Raji (cell line): Measurements from ENCODE around the gene GP1BA.

Source experiments
- POLR2A ChIP-seq: IDR thresholded peaks from 2 replicates; pipeline ENCODE4 v1.6.1; 2011; ENCODE audit warnings: low read depth, low read length, control low read depth; ENCODE audit not compliant: insufficient read depth

The GP1BA gene

DNA sequence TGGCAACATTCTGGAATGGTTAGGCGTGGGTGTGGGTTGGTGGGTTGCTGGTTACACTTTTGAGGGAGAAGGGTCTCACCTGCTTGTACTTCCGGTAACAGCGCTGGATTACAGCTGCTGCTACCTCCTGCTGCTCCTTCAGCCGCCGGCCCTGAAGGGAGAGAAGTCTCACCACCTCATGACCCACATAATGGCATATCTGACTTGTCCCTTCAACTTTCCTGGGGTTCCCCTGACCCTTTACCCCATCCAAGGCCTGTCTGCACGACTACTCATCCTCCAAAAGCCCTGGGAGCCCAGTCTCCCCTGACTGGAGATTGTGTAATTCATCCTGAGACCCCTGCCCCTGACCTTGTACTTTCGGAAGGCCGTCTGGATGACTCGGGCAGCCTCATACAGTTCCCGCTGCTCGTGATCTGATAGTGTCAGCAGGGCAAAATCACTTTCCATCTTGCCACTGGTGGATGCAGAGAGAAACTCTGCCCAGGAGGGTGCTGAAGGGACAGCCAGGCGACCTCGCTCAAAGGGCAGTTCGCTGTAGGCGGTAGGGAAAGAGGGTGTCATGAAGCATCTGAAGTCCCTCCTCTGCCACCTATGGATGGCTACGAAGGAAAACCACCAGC is 37.6 kb downstream of the GP1BA start:
- no peak for TF ChIP-seq POLR2A

GRCh38 chr17:4970273-4970672 is 38.2 kb downstream of the GP1BA start:
- TF ChIP-seq POLR2A: no peak

DNA sequence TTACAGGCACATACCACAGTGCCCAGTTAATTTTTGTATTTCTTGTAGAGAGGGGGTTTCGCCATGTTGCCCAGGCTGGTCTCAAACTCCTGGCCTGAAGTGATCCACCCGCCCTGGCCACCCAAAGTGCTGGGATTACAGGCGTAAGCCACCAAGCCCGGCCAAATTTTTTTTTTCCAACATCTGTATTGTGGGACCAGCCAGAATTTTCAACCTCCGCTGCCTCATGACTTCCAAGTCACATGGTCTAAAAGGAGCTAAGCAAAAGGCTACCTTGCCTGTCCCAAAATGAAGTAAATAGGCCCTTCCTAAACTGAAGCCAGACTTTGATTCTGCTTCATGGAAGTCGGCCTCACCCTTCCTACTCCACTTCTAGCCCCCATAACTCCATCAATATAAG is 39.7 kb downstream of the GP1BA start:
- TF ChIP-seq POLR2A: no peak

DNA sequence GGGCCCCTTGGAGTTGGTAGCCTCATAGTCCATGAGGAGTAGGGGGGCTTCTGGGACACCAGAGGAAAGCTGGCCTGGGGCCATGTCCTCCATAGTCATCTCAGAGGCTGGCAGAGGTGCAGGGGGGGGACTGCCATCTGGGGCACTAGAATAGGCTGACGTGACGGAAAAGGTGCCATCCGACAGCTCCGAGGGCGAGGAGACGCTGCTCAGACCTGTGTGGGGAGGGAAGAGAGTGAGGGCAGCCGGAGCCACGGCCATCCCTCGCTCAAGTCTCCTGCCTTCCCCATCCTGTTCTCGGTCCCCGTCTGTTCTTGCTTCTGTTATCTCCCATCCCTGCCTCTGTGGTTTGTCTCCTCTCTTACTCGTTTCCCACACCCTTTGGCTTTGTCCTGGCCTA is 40.2 kb downstream of the GP1BA start:
- no peak for TF ChIP-seq POLR2A

GRCh38 chr17:4972752-4973151 is 40.7 kb downstream of the GP1BA start:
- no peak for TF ChIP-seq POLR2A

DNA sequence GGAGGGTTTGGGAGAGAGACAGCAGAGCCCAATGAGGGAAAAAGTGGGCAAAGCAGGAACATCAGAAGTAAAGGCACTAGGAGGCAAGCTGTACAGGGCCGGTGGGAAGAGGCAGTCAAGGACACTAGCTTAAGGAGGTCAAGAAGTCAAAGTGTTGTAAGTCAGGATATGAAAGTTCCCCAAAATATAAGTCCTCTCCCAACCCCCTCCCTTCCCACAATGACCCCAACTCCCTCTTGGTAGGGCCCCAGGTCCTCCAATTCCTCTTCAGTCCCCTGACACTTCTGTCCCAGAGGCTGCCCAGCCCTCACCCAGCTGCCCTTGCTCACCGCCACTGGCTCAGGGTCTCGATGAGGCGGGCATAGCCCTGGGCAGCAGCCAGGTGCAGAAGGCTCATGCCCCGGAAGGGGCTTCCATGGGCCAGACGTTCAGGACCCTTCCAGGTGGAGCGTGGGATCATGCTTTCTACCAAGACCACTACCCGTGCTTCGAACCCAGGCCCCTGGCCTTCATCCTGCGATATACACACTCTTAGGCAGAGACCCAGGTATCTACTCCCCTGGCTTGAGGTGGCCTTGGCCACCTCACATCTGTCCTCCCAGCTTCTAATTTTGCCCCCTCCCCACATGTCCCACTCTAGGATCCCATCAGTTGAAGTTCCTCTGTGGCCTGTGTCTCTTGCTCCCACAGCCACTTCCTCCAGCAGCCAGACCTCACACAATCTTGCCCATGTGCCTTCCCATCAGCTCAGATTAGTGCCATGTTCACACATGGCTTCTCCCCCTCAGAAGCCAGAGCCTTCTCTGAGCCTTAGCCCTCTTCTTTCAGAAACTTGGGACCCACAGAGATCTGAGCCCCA is 41.4 kb downstream of the GP1BA start:
- TF ChIP-seq POLR2A: 0 out of 2 replicates have a peak, but pooled peaks have one; percentile 10

DNA sequence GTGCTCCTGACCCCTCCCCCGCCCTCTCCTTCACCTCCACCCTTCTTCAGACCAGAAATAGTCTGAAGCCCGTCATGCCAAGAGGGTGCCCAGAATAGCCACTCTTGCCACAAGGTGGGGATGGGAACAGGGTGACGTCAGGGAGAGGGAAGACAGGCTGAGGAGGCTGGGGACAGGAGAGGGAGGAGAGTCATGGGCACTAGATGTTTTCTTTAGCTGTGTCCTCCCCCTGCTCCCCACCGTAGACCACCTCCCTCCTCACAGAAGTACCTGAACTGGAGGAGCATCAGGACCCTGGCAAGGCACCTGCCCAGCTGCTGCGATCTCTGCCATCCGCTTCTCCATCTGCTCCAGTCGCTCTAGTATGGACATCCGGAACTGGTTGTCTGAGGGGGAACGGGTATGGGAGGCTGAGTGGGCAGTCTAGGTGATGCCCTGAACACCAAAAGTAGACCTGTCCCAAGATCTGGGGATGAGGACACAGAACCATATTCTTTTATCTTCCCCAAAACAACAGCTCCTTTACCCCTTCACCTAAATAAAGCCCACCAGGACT is 42.1 kb downstream of the GP1BA start:
- no peak for TF ChIP-seq POLR2A

GRCh38 chr17:4978726-4979125 is 46.6 kb downstream of the GP1BA start:
- no peak for TF ChIP-seq POLR2A

- TF ChIP-seq POLR2A: no peak
These were observed 48.7 kb downstream of the GP1BA start for GRCh38 chr17:4980644-4981216.

- TF ChIP-seq POLR2A: no peak
These were observed 50.2 kb downstream of the GP1BA start for GRCh38 chr17:4982305-4982704.
